ENCODE data around the gene USP37. TPM values are rescaled to one million over a fixed set of nuclear protein-coding genes. Genes with fewer than 3 reads are reported as not detected.

Gene USP37
- total RNA-seq, 1 experiment from 2014 or later = 7.4 TPM

- no peak for DNase-seq (ENCODE audit: low read depth, low spot score)
- in situ Hi-C loops (cut with HindIII; ENCODE audit: low pct_unique_long_range_greater_than_20kb, low sequenced_read_pairs) = no loop called here
Measured at GRCh38 chr2:218400930-218401881, 166.9 kb downstream of the USP37 start.

Small RNA genes lying within 50 kb of the gene (small RNA-seq; reads per million reads assigned to genes)
- gene MIR26B (0.44 to 98.4 reads per million in 2 experiments), gene RNU6-136P (0 reads per million in 2 experiments)

Other genes with a start within 250 kb of the USP37 start
- gene CATIP, start 211.5 kb downstream of the USP37 start, total RNA-seq (2014; rRNA removed; shearing (Covaris generic)) = not detected in 2 replicates
- 0.11 TPM in 1 of 2 replicates, not detected in the other for gene SLC11A1, start 186.1 kb downstream of the USP37 start, total RNA-seq (2014; rRNA removed; shearing (Covaris generic))
- gene CTDSP1, start 168.5 kb downstream of the USP37 start, total RNA-seq (2014; rRNA removed; shearing (Covaris generic)) = 26.9 and 29.6 TPM in 2 replicates
- gene VIL1, start 149.2 kb downstream of the USP37 start, total RNA-seq (2014; rRNA removed; shearing (Covaris generic)) = 0.05 and 0.11 TPM in 2 replicates
- 66.4 and 68.3 TPM in 2 replicates for gene CNOT9, start 488 bp upstream of the USP37 start, total RNA-seq (2014; rRNA removed; shearing (Covaris generic))
- 0.32 and 0.53 TPM in 2 replicates for gene PLCD4, start 39.5 kb upstream of the USP37 start, total RNA-seq (2014; rRNA removed; shearing (Covaris generic))
- gene ZNF142, start 91.3 kb upstream of the USP37 start, total RNA-seq (2014; rRNA removed; shearing (Covaris generic)) = 4.7 and 6.3 TPM in 2 replicates
- gene BCS1L, start 91.3 kb upstream of the USP37 start, total RNA-seq (2014; rRNA removed; shearing (Covaris generic)) = 26.8 and 28.1 TPM in 2 replicates
- gene RNF25, start 103.7 kb upstream of the USP37 start, total RNA-seq (2014; rRNA removed; shearing (Covaris generic)) = 32.1 and 42.0 TPM in 2 replicates
- 11.3 and 12.6 TPM in 2 replicates for gene STK36, start 103.7 kb upstream of the USP37 start, total RNA-seq (2014; rRNA removed; shearing (Covaris generic))
- gene TTLL4, start 142.5 kb upstream of the USP37 start, total RNA-seq (2014; rRNA removed; shearing (Covaris generic)) = 32.3 and 41.4 TPM in 2 replicates
- gene CYP27A1, start 213.8 kb upstream of the USP37 start, total RNA-seq (2014; rRNA removed; shearing (Covaris generic)) = 57.1 and 61.8 TPM in 2 replicates